HG03025 (cell line): ENCODE measurements around the gene CIB2.

ENCODE experiments used
- ATAC-seq: cut with Tn5 transposase; IDR thresholded peaks from one replicate; pipeline ENCODE4 v1.9.1; 2021; ENCODE audit warnings: mild to moderate bottlenecking, moderate library complexity; ENCODE audit not compliant: unreplicated experiment, low FRiP score

Gene CIB2

GRCh38 chr15:78110096-78110495 is 21.1 kb downstream of the CIB2 start:
- ATAC-seq = no peak

GRCh38 chr15:78109156-78109555 is 22.1 kb downstream of the CIB2 start:
- no peak for ATAC-seq

GRCh38 chr15:78108300-78109084 is 22.8 kb downstream of the CIB2 start:
- no peak for ATAC-seq

GRCh38 chr15:78107471-78107870 is 23.8 kb downstream of the CIB2 start:
- ATAC-seq = no peak

- ATAC-seq = no peak
Measured at GRCh38 chr15:78105476-78106241, 25.6 kb downstream of the CIB2 start.

- ATAC-seq = no peak
Measured at GRCh38 chr15:78104566-78105475, 26.4 kb downstream of the CIB2 start.

GRCh38 chr15:78104119-78104479 is 27.1 kb downstream of the CIB2 start:
- no peak for ATAC-seq

- ATAC-seq = peak; percentile 56
Measured at GRCh38 chr15:78103406-78104118, 27.7 kb downstream of the CIB2 start.

- no peak for ATAC-seq
Measured at GRCh38 chr15:78102741-78103140, 28.5 kb downstream of the CIB2 start.

GRCh38 chr15:78102211-78102610 is 29.0 kb downstream of the CIB2 start:
- no peak for ATAC-seq

GRCh38 chr15:78101423-78102105 is 29.7 kb downstream of the CIB2 start:
- ATAC-seq = no peak

GRCh38 chr15:78100886-78101285 is 30.4 kb downstream of the CIB2 start:
- ATAC-seq = no peak

GRCh38 chr15:78098131-78098755 is 33.0 kb downstream of the CIB2 start:
- no peak for ATAC-seq

GRCh38 chr15:78097667-78098066 is 33.6 kb downstream of the CIB2 start:
- ATAC-seq = no peak

GRCh38 chr15:78093242-78094020 is 37.8 kb downstream of the CIB2 start:
- no peak for ATAC-seq

GRCh38 chr15:78092261-78093041 is 38.8 kb downstream of the CIB2 start, which contains the start of gene SH2D7:
TSS of gene SH2D7 (plus strand) at chr15:78092561. CDS start at chr15:78092585, 24 bp downstream.
- no peak for ATAC-seq

- ATAC-seq = no peak
Measured at GRCh38 chr15:78090422-78091063, 40.7 kb downstream of the CIB2 start.
